ENCODE data around the gene LHFPL5. TPM values are rescaled to one million over a fixed set of nuclear protein-coding genes. Genes with fewer than 3 reads are reported as not detected.

LHFPL5 gene
- total and polyA plus RNA-seq, 2 of the 13 experiments (the other 11 are each of a cell fraction or from before 2014, with no cell fraction given): 0.03 TPM; not detected in 1

- TF ChIP-seq, protein P1, sequence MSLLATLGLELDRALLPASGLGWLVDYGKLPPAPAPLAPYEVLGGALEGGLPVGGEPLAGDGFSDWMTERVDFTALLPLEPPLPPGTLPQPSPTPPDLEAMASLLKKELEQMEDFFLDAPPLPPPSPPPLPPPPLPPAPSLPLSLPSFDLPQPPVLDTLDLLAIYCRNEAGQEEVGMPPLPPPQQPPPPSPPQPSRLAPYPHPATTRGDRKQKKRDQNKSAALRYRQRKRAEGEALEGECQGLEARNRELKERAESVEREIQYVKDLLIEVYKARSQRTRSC (CRISPR knock-in tag; IDR thresholded peaks at IDR 0.05; ENCODE audit: low read depth): peak; percentile 90; the same call in 1 of the 2 replicates
- TF ChIP-seq REST (IDR thresholded peaks at IDR 0.05; ENCODE audit: borderline replicate concordance in 1 of 2, low read depth in 1 of 2, low read length in 2 of 2) (peak in 1 of 2 experiments; percentile 99), HOXA3 (CRISPR knock-in tag; IDR thresholded peaks at IDR 0.05) (peak; percentile 82), MAFG (CRISPR knock-in tag; IDR thresholded peaks at IDR 0.05) (no peak; the same call in 1 of the 2 replicates), ZNF703 (CRISPR knock-in tag; IDR thresholded peaks at IDR 0.05; ENCODE audit: borderline replicate concordance) (no peak), ZNF142 (CRISPR knock-in tag; IDR thresholded peaks at IDR 0.05) (peak; percentile 94), NKX3-1 (CRISPR knock-in tag; IDR thresholded peaks at IDR 0.05) (peak; percentile 99), ZNF749 (CRISPR knock-in tag; IDR thresholded peaks at IDR 0.05; ENCODE audit: borderline replicate concordance) (peak; percentile 96; the same call in 1 of the 2 replicates), CSRNP2 (CRISPR knock-in tag; conservative IDR thresholded peaks at IDR 0.05; ENCODE audit: low read depth) (peak; percentile 96), TEF (CRISPR knock-in tag; IDR thresholded peaks at IDR 0.05) (peak; percentile 93; the same call in 1 of the 2 replicates), ZKSCAN5 (CRISPR knock-in tag; IDR thresholded peaks at IDR 0.05) (no peak)
- TF ChIP-seq, protein P2, sequence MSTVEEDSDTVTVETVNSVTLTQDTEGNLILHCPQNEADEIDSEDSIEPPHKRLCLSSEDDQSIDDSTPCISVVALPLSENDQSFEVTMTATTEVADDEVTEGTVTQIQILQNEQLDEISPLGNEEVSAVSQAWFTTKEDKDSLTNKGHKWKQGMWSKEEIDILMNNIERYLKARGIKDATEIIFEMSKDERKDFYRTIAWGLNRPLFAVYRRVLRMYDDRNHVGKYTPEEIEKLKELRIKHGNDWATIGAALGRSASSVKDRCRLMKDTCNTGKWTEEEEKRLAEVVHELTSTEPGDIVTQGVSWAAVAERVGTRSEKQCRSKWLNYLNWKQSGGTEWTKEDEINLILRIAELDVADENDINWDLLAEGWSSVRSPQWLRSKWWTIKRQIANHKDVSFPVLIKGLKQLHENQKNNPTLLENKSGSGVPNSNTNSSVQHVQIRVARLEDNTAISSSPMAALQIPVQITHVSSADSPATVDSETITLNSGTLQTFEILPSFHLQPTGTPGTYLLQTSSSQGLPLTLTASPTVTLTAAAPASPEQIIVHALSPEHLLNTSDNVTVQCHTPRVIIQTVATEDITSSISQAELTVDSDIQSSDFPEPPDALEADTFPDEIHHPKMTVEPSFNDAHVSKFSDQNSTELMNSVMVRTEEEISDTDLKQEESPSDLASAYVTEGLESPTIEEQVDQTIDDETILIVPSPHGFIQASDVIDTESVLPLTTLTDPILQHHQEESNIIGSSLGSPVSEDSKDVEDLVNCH (CRISPR knock-in tag; IDR thresholded peaks at IDR 0.05): 0 out of 2 replicates have a peak, but pooled peaks have one; percentile 87
Observed at GRCh38 chr6:35804996-35805736, at the start of gene LHFPL5 (continued).
